HG03045 (cell line): ENCODE data around the gene TNPO1.
A peak's percentile ranks its signal among the peaks of the same experiment; 100 is the strongest.
"Not testable (repeated sequence)": the region's sequence is repeated elsewhere in the genome, so short reads cannot be mapped to it uniquely, and the experiment has no call there.

Experiments used
- ATAC-seq: cut with Tn5 transposase; IDR thresholded peaks from one replicate; pipeline ENCODE4 v1.9.1; 2021; ENCODE audit warnings: mild to moderate bottlenecking, moderate library complexity; ENCODE audit not compliant: unreplicated experiment

Gene TNPO1

DNA sequence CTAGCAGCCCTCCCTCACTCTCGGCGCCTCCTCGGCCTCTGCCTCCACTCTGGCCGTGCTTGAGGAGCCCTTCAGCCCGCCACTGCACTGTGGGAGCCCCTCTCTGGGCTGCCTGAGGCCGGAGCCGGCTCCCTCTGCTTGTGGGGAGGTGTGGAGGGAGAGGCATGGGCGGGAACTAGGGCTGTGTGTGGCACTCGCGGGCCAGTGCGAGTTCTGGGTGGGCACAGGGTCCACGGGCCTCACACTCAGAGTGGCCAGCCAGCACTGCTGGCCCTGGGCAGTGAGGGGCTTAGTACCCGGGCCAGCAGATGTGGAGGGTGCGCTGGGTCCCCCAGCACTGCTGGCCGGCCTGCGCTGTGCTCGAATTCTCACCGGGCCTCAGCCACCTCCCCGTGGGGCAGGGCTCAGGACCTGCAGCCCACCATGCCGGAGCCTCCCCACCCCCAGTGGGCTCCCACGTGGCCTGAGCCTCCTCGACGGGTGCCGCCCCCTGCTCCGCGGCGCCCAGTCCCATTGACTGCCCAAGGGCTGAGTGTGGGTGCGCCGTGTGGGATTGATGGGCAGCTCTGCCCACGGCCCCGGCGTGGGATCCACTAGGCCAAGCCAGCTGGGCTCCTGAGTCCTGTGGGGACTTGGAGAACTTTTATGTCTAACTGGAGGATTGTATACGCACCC, 109.0 kb downstream of the TNPO1 start:
- ATAC-seq = no peak

DNA sequence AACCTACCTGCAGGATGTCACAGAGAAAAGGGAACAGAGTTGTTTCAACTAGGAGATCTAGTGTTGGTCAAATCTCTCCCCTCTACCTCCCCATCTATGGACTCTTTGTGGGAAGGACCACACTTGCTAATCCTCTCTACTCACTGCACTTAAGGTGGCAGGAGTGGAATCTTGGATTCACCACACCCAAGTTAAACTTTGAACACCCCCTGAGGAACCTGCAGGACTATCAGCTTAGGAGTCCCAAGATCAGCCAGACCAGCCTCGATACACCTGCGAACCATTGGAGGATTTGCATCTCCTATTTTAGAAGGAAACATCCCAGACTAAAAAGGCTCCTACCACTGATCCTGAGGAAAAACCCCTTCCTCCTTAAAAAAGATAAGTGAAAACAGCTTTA, 116.2 kb downstream of the TNPO1 start:
- not testable (repeated sequence) for ATAC-seq

DNA sequence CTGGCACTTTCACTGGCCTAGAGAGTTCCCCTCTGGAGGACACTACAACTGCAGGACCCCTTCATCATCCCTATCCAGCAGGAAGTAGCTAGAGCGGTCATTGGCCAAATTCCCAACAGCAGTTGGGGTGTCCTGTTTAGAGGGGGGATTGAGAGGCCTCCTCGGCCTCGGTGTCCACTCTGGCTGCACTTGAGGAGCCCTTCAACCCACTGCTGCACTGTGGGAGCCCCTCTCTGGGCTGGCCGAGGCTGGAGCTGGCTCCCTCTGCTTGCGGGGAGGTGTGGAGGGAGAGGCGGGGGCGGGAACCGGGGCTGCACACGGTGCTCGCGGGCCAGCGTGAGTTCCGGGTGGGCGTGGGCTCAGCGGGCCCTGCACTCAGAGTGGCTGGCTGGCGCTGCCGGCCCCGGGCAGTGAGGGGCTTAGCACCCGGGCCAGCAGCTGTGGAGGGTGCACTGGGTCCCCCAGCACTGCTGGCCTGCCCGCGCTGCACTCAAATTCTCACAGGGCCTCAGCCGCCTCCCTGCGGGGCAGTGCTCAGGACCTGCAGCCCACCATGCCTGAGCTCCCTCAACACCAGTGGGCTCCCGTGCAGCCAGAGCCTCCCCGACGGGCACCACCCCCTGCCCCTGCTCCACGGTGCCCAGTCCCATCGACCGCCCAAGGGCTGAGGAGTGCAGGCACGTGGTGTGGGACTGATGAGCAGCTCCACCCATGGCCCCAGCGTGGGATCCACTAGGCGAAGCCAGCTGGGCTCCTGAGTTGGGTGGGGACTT, 118.7 kb downstream of the TNPO1 start:
- ATAC-seq = not testable (repeated sequence)

DNA sequence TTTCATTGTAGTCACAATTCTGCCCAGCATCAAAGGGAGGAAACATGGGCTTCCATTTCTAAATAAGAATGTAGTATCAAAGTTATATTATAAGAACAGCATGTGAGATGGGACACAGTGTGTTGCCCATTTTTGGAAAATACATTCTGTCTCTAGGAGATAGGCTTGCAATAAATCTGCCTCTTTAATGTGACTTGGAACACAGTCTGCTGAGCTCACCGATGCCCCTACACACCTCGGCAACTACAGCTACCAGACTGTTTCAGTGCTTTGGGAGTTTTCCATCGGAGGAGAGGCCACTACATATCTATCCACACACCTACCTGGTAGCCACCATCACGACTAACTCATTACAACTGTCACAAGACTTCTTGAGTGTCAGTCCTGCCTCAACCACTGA, 120.4 kb downstream of the TNPO1 start:
- no peak for ATAC-seq

DNA sequence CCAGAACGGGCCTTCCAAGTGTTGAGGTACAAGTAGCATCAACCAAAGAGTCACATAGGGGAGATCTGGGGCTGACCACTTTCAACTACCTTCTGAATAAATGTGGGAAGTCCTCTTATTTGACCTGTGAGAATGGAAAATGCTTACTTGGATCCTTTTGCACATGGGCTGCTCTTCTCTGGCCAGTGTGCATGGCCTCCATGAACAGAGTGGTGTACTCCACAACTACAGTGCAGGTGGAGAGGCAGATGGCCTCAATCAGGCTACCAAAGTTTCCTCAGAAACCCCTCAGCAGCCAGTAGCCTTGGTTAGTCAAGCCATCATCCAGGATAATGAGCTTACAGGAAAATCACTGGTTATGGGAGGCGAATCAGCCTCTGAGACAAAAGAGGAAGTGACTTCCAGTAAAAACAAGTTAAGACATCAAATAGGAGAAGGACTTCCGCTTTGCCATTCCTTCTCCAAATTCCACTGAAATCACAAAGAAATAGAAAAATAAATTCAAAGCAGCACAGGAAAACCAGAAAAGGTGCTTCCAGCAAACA, 121.1 kb downstream of the TNPO1 start:
- ATAC-seq = no peak

DNA sequence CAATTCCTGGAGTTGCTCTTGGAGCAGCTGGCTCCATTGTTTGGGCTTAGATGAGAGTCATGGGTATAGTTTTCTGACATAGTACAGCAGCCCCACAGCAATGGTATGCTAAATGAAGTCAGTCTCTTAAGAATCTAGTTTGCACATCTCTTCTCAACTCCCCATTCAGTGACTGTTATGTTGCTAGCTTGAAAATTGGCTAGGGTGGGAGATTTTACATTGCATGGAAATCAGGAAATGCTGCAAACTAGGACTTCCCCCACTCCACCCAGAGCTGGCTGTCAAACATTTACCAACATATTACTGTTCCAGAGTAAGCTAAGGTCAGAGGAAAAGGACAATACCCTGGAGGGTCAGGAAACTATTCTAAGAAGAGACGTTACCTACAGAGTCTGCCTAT, 121.7 kb downstream of the TNPO1 start:
- ATAC-seq = no peak

DNA sequence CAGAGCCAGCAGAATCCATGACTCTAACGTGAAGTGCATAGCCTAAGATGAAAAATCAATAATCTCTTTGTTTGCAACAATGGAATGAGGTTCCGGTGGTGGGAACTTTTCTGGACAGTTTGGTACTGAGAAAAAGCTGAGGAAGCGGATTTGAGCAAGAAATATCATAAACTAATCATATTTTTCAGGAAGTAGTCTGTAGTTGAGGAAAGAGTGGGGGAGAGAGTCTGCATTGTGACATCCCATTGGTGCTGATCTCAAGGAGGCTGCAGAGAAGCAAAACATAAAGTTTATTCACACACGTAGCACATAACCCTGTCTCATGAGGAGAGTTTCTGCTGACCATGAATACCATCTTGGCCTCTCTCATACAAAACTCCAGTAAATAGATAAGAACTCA, 123.6 kb downstream of the TNPO1 start:
- no peak for ATAC-seq

DNA sequence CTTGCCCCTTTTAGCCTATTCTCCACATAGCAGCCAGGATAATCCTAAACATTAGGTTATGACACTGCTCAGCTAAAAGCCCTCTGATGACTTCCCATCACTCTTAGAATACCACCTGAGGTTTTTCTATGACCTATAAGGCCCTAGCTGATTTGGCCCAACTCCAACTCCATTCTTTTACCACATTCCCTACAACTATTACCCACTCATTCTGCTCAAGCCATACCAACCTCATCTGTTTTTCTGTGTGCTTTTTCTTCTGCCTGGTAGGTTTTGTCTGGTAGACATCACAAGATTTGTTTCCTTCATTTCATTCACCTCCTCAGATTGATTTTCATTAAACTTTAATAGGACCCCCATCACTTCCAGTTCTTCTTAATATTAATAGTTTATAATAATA, 126.8 kb downstream of the TNPO1 start:
- ATAC-seq = no peak

DNA sequence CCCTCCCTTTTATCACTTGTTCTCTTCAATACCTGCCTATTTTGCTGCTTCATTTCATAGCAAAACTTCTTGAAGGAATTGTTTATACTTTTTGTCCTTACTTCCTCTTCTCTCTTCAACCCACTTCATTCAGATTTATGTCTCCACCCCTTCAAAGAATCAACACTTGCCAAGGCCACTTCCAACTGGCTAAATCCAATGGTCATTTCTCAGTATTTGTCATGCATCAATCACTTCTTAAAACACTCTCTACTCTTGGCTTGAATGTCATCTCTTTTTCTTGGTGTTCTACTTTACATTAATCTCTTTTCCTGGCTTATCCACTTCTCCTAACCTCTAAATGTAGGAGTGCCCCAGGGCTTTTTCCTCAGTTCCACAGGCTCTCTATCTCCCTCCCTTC, 131.0 kb downstream of the TNPO1 start:
- no peak for ATAC-seq

DNA sequence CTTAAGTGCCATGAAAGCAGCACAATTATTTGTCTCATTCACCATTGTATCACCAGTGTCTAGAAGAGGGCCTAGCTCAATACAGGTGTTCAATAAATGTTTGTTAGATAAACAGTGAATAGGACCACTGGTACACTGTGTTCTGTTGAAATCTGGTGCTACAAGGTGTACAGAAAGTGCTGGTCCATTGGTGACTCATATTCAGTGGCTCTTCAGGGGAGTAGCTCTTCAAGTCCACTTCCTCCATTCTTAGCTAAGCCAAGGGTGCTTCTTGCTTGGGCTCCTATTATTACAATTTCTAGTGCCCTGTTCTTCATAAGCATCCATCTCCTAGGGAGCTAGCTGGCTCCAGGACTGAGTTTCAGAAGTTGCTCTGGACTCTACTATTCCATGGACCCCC, 133.0 kb downstream of the TNPO1 start:
- no peak for ATAC-seq

DNA sequence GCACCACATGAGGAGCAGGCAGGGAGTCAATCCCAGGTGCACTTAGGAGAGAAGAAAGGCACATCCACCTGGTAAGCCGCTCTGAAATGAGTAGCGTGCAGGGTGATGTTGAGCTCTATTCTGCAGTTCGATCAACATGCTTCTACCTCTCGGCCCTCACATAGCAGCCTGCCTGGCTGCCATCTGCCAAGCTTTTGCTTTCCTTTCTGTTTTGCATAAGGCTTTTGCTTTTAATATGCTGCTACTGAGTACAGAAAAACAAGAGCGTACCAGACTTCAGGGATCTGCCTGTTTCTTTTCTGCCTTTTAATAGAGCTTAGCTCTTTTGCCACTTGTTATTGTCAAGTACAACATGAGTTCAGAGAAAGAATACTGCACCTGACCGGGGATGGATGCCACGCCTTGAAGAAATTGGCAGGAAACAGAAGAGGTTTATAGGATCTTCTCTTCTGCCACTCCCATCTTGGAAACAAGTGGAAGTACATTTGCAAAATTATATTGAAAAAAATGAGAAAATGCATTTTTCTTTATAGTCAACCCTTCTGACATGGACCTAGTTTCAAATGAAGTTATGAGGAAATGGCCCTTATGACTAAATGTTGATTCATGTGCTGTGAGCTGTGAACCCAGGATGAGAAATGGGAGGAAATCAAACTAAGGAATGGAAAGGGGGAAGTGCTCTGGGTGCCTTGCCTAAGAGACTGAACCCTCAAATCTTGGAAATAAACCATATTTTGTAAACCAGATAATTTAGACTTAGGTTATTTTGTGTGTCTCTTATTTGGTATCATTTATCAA, 135.4 kb downstream of the TNPO1 start:
- ATAC-seq = no peak

DNA sequence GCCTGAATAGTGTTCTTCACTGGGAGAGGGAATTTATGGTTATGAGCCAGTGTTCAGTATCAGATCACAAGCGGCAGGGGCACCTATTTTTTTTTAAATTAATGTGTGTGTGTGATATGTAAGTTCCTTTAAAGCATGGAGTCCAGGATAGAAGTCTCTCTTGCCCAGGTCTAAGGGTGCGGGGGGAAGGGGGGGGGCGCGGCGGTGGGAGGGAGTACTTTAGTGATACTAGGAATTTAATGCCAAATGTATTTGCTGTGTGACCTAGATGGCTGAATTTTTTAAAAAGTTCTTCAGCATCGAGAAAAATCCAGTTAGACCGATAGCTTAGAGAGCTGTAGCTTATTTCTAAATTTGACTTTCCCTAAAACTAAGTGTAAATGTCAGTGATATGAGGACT, 137.9 kb downstream of the TNPO1 start:
- ATAC-seq = no peak

DNA sequence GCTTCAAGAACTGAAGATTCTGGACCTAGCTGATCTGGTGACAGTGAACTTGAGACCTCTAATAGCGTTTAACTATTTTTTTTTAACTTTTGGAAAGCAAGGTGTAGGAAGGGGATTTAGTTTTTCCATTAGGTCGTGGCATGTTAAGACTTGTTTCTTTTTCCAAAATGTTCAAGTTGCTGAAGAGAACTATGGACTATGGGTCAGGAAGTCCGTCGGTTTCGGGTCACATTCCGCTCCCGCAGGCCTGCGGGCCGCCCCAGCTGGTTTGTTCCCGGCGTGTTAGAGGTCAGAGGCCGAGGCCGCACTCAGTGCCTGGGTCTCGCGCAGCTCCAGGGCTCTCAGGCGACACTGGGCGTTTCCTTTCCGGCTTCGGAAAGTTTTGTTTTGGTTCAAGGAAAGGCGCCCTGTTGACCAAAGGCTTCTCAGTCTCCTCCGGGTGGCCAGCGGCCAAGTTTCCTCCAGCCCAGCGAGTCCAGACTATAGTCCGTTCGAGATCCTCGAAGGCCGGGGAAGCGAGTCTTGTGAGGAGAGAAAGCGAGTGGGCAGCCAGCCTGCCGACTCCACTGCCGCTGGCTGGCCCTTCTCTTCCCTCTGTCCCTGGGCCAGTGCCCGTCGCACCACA, 138.8 kb downstream of the TNPO1 start:
- ATAC-seq = peak; percentile 52

DNA sequence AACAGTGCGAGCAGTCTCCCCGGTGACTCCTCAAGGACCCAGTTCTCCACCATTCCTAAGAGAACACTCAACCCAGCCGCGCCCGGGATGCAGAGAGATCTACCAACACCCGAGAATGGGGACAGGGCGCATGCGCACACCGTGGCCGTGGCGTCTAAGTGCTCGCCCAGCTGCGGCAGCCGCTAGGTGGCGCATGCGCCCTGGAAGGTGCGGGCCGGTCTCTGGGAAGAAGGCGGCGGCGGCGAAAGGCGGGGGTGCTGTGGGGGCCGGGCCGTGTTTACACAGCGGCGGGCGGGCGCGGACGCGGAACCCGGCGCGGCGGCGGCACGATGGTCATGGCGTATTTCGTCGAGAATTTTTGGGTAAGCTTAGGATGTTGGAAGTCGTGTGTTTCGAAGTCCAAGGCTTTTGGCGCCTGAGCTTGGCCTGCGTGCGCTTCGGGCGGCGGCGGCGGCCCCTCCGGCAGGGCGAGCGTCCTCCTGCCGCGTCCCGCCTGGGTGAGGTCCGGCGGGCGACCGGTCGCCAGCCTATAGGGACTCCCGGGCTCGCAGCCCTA, 139.4 kb downstream of the TNPO1 start, which contains the start of gene FCHO2:
Gene FCHO2 (plus strand): TSS at position 274 of the 556 bp plus-strand sequence. CDS start 56 bp downstream, at position 330.
- ATAC-seq = peak; percentile 97

DNA sequence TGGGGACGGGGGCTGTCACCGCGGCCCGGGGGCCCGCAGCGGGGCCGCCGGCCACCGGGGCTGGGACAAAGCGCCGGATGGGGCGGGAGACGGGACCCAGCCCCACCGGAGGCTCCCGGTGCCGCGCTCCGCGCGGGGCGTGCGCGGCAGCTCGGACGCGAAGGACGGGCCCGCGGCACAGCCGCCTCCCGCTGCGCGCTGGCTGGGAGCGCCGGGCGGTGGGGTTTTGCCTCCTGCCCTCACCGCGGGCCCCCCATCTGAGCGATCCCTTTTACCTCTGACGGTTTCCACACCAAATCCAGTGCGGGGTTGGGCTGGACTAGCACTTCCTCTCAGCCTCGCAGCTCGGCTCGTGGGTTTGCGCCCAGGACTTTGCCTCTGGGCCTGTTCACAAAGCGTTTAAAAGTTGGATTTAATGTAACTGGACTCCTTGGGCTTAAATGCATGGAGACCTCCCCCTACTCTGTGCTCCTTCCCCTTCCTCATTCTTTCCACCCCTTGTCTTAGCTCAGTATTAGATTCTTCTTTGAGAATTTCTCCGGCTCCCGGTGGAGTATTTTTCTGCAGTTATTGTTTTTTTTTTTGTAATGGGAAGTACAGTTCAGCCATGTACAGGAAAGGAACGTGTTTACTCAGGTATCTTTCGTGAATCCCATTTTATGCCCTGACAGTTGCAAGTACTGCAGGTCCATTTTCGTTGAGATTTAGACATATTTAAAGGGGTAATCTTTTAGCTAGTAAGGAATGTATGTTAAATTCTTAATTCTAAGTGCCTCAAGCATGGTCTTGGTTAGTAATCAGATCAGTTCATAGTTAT, 140.1 kb downstream of the TNPO1 start:
- peak; percentile 40 for ATAC-seq

DNA sequence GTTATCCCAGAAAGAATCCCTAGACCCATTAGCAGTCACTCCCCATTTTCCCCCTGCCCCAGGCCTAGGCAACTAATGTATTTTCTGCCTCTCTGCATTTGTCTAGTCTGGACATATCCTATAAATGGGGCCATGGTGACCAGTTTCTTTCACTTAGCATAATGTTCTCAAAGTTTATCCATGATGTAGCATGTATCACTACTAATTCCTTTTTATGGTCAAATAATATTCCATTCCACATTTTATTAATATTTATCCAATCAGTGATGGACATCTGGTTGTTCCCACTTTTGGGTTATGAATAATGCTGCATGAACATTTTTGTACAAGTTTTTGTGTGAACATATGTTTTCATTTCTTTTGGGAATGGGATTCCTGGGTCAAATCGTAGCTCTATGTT, 140.9 kb downstream of the TNPO1 start:
- no peak for ATAC-seq

DNA sequence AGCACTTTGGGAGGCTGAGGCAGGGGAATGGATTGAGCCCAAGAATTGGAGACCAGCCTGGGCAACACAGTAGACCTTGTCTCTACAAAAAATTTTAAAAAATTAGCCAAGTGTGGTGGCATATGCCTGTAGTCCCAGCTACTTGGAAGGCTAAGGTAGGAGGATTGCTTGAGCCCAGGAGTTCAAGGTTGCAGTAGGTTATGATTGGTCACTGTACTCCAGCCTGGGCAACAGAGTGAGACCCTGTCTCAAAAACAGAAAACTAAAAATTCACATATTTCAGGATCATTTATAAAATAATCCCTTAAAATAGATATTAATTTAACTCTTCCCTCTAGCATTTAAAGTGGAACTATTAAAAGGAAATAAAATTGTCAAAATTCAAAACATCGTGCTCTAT, 142.8 kb downstream of the TNPO1 start:
- no peak for ATAC-seq
